Mucosa of stomach (tissue), 1 donor: ENCODE results near the gene C1orf116.

ENCODE experiments used
- H3K27me3 ChIP-seq: one replicate; pipeline ENCODE4 v1.7.0; 2013; ENCODE audit warnings: mild to moderate bottlenecking, low read length; ENCODE audit not compliant: control insufficient read depth, insufficient read depth
- H3K36me3 ChIP-seq: one replicate; pipeline ENCODE4 v1.7.0; 2013; ENCODE audit warnings: low read length; ENCODE audit not compliant: control insufficient read depth, insufficient read depth
- H3K4me1 ChIP-seq: one replicate; pipeline ENCODE4 v1.7.0; 2013; ENCODE audit warnings: mild to moderate bottlenecking, low read length; ENCODE audit not compliant: control insufficient read depth, insufficient read depth
- H3K4me3 ChIP-seq: one replicate; pipeline ENCODE4 v1.7.0; 2013; ENCODE audit warnings: low read length
- H3K9ac ChIP-seq: one replicate; pipeline ENCODE4 v1.7.0; 2013; ENCODE audit warnings: mild to moderate bottlenecking, low read length, moderate library complexity
- H3K9me3 ChIP-seq: one replicate; pipeline ENCODE4 v1.7.0; 2013; ENCODE audit warnings: mild to moderate bottlenecking, low read length, moderate library complexity; ENCODE audit not compliant: control insufficient read depth
- donor health status: Pancreatic carcinoma.

Gene C1orf116

DNA sequence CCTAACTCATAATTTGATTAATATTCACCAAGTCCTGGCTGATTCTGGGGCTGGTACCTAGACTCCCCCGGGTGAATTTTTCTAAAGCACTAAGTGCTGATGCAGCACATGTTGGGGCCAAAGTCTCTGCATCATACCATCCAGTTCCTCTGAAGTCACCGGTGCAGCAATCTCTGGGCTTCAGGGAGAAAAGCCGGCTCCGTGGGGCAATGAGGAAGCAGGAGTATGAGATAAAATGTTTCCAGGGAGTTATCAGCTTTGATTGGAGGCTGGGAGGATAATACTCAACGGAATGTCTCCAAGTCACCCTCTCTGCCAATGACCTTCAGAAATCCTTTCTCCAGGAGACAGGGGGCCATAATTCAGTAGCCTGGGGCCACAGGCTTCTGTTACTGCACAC is 63.5 kb downstream of the C1orf116 start:
- Histone ChIP-seq H3K36me3 (no peaks in the 10 kb centered on the region), H3K9me3 (no peaks in the 10 kb centered on the region), H3K4me3 (no peak overlapping the region), H3K27me3 (no peaks in the 10 kb centered on the region), H3K9ac (no peak overlapping the region), H3K4me1 (peaks cover 54% of the 10 kb centered on the region)
